RWPE1 (cell line): ENCODE measurements around the gene MAP6D1.

ENCODE experiments used
- CTCF ChIA-PET: fragments of 350-600 bp; sonication (Branson Sonifier 250); formaldehyde crosslinking; extraction: SDS; loops from one replicate; lab custom pipeline; 2021; lab: Yijun Ruan, JAX
- POLR2A ChIA-PET: fragments of 400-600 bp; formaldehyde crosslinking; extraction: SDS; loops from one replicate; lab custom pipeline; 2020; ENCODE audit warnings: antibody characterized with exemption; ENCODE audit not compliant: low non-redundant PET; lab: Yijun Ruan, JAX
- DNase-seq: peaks from one replicate; pipeline ENCODE4 v3.0.0; 2012; ENCODE audit warnings: low spot score
- H3K27ac ChIP-seq: fragments of 450-650 bp; 2 replicates; pipeline ENCODE4 v1.5.1; 2017
- CTCF ChIP-seq: fragments of 450-650 bp; conservative IDR thresholded peaks from 2 replicates; pipeline ENCODE4 v1.5.1; 2017; ENCODE audit warnings: low read depth, mild to moderate bottlenecking

Gene MAP6D1

DNA sequence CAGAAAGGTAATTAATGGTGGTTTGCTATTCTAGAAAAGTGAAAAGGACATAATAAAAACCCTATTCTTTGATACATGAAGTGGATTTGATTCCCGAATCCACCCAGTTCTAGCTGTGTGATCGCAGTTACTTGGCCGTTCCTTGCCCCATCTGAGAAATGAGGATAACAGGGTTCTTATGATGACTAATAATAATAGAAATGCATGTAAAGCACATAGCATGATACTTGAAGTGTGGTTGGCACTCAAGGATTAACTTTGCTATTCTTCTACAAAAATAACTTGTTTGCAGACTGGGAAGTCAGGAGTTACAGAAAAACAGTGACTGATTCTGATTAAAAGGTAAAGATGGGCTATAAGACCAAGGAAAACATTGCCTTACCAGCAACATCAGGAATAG is 32.5 kb upstream of the MAP6D1 start:
- H3K27ac ChIP-seq, result no peak overlapping the region
- no peak for DNase-seq
- POLR2A ChIA-PET, result no interaction called here
- TF ChIP-seq CTCF, result no peak
- CTCF ChIA-PET, result no interaction called here

DNA sequence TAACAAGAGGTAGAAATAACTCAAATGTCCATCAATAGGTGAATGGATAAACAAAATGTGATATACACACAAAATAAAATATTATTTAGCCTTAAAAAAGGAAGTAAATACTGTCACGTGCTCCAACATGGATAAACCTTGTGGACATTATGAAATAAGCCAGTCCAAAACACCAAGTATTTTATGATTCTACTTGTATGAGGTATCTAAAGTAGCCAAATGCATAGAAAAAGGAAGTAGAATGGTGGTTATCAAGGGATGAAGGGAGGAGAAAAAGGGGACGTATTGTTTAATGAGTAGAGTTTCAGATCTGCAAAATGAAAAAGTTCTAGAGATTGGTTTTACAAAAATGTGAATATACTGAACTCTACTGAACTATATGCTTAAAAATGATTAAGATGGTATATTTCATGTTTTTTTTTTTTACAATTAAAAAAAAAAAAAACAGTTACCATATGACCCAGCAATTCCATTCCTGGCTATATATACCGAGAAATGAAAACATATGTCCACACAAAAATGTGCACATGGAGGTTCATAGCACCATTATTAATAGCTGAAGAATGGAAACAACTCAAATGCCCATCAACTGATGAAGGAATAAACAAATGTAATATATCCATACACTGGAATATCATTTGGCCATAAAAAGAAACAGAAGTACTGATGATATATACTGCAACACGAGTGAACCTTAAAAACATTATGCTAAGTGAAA is 29.1 kb upstream of the MAP6D1 start:
- POLR2A ChIA-PET, result no interaction called here
- CTCF ChIA-PET, result no interaction called here
- DNase-seq, result no peak
- no peak for TF ChIP-seq CTCF
- no peak overlapping the region for H3K27ac ChIP-seq

GRCh38 chr3:183845608-183846288 is 20.4 kb upstream of the MAP6D1 start:
- CTCF ChIA-PET, result interaction anchor here (0.6 kb wide), 1 partner anchor 17 kb away, joined by 3 read pairs; no protein-coding TSS in a partner anchor
- DNase-seq, result peak; percentile 64
- no peak for TF ChIP-seq CTCF
- peak overlapping the region; percentile 28 for H3K27ac ChIP-seq
- POLR2A ChIA-PET, result no interaction called here

DNA sequence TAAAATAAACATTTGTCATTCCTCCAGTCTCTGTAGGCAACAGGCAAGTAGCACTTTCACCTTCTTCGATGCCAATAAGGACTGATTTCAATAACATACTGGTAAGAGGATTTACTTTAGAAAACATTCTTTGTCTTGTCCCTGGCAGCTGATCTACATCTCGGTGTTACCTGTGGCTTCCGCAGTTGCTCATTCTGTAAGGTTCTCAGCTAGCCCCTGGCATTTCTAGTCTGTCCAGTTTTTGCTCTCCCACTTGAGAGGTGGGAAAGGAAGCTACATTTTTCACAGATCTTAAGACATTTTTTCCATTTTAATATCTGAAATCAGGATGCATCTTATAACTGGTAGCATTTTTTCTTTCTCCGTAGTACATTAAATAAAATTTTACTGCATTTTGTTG is 19.7 kb upstream of the MAP6D1 start:
- peak; percentile 26 for DNase-seq
- CTCF ChIA-PET, result no interaction called here
- no peak overlapping the region for H3K27ac ChIP-seq
- no peak for TF ChIP-seq CTCF
- POLR2A ChIA-PET, result no interaction called here

DNA sequence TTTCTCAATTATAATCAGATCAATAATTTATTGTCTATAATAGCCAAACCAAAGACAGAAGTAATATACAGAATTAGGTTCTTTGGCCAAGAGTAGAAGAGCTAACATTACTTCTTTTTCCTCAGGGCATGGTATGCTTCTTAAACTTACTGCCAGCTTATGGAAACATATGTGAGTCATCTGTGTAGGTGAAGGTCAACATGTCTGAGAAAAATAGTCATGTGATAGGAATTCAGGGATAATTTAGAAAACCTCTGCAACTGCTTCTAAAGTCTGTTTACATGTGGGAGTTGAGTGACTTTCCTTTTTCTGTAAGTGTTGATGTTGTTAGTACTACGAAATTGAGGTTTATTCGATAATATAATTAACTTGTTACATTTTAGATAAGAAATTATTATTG is 19.2 kb upstream of the MAP6D1 start:
- DNase-seq, result peak; percentile 86
- CTCF ChIA-PET, result no interaction called here
- POLR2A ChIA-PET, result no interaction called here
- no peak overlapping the region for H3K27ac ChIP-seq
- no peak for TF ChIP-seq CTCF

DNA sequence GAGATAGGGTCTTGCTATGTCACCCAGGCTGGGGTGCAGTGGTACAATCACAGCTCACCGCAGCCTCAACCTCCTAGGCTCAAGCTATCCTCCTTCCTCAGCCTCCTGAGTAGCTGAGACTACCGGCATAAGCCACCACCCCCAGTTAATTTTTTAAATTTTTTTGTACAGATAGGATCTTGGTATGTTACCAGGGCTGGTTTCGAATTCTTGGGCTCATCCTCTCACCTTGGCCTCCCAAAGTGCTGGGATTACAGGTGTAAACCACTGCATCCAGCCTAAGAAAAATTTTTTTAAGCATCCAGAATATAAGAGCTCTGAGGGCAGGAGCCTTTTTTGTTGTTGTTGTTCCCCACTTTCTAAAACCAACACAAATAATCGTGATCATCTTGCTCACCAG is 14.4 kb upstream of the MAP6D1 start:
- TF ChIP-seq CTCF, result no peak
- H3K27ac ChIP-seq, result no peak overlapping the region
- no peak for DNase-seq
- CTCF ChIA-PET, result interaction anchor here (0.7 kb wide), 1 partner anchor 13 kb away, joined by 4 read pairs; no protein-coding TSS in a partner anchor
- POLR2A ChIA-PET, result interaction anchor here (0.6 kb wide), 1 partner anchor 12 kb away, joined by 3 read pairs; no protein-coding TSS in a partner anchor
